ENCODE results near the gene MT4.

DNA sequence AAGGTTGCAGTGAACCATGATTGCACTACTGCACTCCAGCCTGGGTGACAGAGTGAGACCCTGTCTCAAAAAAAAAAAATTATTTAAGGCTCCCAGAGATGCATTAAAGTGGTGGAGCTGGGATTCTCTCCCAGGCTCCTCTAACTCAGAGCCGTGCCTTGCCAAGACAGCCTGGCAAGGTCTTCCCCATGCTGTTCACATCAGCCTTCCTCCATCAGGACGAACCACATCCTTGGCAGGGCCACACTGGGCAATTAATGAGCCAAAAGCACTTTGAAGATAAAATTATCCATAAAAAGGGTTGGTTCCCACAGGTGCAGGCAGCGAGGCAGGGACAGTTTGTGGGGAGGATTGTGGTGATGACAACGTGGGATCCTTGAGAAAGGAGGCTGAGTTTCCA, 25.2 kb upstream of the MT4 start:
- no peak for TF ChIP-seq EZH2phosphoT487 (IDR thresholded peaks at IDR 0.05; ENCODE audit: insufficient read depth, low read depth)
- TF ChIP-seq EZH2 (IDR thresholded peaks at IDR 0.05; ENCODE audit: insufficient read depth, poor library complexity, severe bottlenecking), result no peak
